IMR-90 (cell line): ENCODE data around the gene U2SURP. TPM values are rescaled to one million over a fixed set of nuclear protein-coding genes. Genes with fewer than 3 reads are reported as not detected.

Experiments
- ATAC-seq: fragments of 200-7000 bp; cut with Tn5 transposase; 2 replicates; pipeline ENCODE4 v1.9.1; 2020; ENCODE audit warnings: low read depth, mild to moderate bottlenecking, moderate library complexity
- BruUV-seq: library from RNA; stranded (reverse); fragments of 400-500 nt; replicated peaks from 2 replicates; lab custom pipeline; 2021; lab: Mats Ljungman, UMichigan
- CTCF ChIA-PET: fragments of 300-600 bp; formaldehyde crosslinking; extraction: SDS; loops from one replicate; lab custom pipeline; 2021; ENCODE audit warnings: antibody characterized with exemption; lab: Yijun Ruan, JAX
- POLR2A ChIA-PET: fragments of 300-600 bp; sonication (Branson Sonifier 250); formaldehyde crosslinking; loops from one replicate; lab custom pipeline; 2022; ENCODE audit warnings: antibody characterized with exemption; ENCODE audit not compliant: unreplicated experiment; lab: Charles Lee
- DNase-seq: peaks from one replicate; pipeline ENCODE4 v3.0.0; 2013
- H2AFZ ChIP-seq: replicated peaks from 2 replicates; pipeline ENCODE3; 2013; ENCODE audit warnings: low read length, mild to moderate bottlenecking; ENCODE audit not compliant: poor library complexity
- H2AK5ac ChIP-seq: 2 replicates; pipeline ENCODE4 v1.6.1; 2013; ENCODE audit warnings: low read depth, low read length, inconsistent platforms
- H2AK9ac ChIP-seq: replicated peaks from 2 replicates; pipeline ENCODE3; 2013; ENCODE audit warnings: mild to moderate bottlenecking, low read depth, low read length, moderate library complexity; ENCODE audit not compliant: poor library complexity
- H2BK120ac ChIP-seq: 2 replicates; pipeline ENCODE4 v1.6.1; 2013; ENCODE audit warnings: low read depth, low read length, inconsistent platforms
- H2BK15ac ChIP-seq: 3 replicates; pipeline ENCODE4 v1.6.1; 2013; ENCODE audit warnings: low read depth, low read length, inconsistent platforms
- H2BK20ac ChIP-seq: 2 replicates; pipeline ENCODE4 v1.6.1; 2013; ENCODE audit warnings: low read depth, mild to moderate bottlenecking, inconsistent platforms, low read length, moderate library complexity
- H2BK5ac ChIP-seq: 2 replicates; pipeline ENCODE4 v1.6.1; 2013; ENCODE audit warnings: mild to moderate bottlenecking, low read depth, low read length, inconsistent platforms; ENCODE audit not compliant: poor library complexity, severe bottlenecking
- H3K14ac ChIP-seq: replicated peaks from 2 replicates; pipeline ENCODE4 v1.6.1; 2013; ENCODE audit warnings: low read depth, low read length, inconsistent platforms
- H3K18ac ChIP-seq: 2 replicates; pipeline ENCODE4 v1.6.1; 2013; ENCODE audit warnings: low read depth, low read length, control low read depth
- H3K23ac ChIP-seq: 2 replicates; pipeline ENCODE4 v1.6.1; 2013; ENCODE audit warnings: low read depth, low read length, inconsistent platforms
- H3K27ac ChIP-seq: 2 replicates; pipeline ENCODE4 v1.5.1; 2013; ENCODE audit warnings: mild to moderate bottlenecking, control low read depth, low read length; ENCODE audit not compliant: insufficient read depth
- H3K27me3 ChIP-seq: 2 replicates; pipeline ENCODE4 v1.6.1; 2013; ENCODE audit warnings: low read length; ENCODE audit not compliant: control insufficient read depth, insufficient read depth
- H3K36me3 ChIP-seq: 2 replicates; pipeline ENCODE4 v1.6.1; 2013; ENCODE audit warnings: low read length, mixed read lengths; ENCODE audit not compliant: control insufficient read depth, insufficient read depth
- H3K4ac ChIP-seq: 2 replicates; pipeline ENCODE4 v1.6.1; 2013; ENCODE audit warnings: low read depth, low read length, inconsistent platforms
- H3K4me1 ChIP-seq: 2 replicates; pipeline ENCODE4 v1.6.1; 2013; ENCODE audit warnings: low read length, mixed read lengths; ENCODE audit not compliant: control insufficient read depth, insufficient read depth
- H3K4me2 ChIP-seq: 2 replicates; pipeline ENCODE4 v1.6.1; 2013; ENCODE audit warnings: low read depth, mild to moderate bottlenecking, control low read depth, low read length, moderate library complexity
- H3K4me3 ChIP-seq: 2 replicates; pipeline ENCODE4 v1.5.1; 2013; ENCODE audit warnings: low read depth, mild to moderate bottlenecking, control low read depth, low read length, moderate library complexity; ENCODE audit not compliant: insufficient read depth
- H3K56ac ChIP-seq: 2 replicates; pipeline ENCODE4 v1.6.1; 2013; ENCODE audit warnings: low read length, inconsistent platforms; ENCODE audit not compliant: insufficient read depth; ENCODE audit errors: extremely low read depth
- H3K79me1 ChIP-seq, 2 experiments: 2 replicates each; pipeline ENCODE4 v1.6.1; 2013; ENCODE audit warnings: low read length in 2 of 2, inconsistent platforms in 1 of 2, low read depth in 1 of 2
- H3K9ac ChIP-seq: 2 replicates; pipeline ENCODE4 v1.6.1; 2013; ENCODE audit warnings: low read depth, low read length, control low read depth
- H3K9me1 ChIP-seq: 2 replicates; pipeline ENCODE4 v1.6.1; 2013; ENCODE audit warnings: low read length, inconsistent platforms; ENCODE audit not compliant: insufficient read depth
- H3K9me3 ChIP-seq: 2 replicates; pipeline ENCODE4 v1.6.1; 2013; ENCODE audit warnings: low read length; ENCODE audit not compliant: control insufficient read depth, insufficient read depth
- H4K20me1 ChIP-seq: 2 replicates; pipeline ENCODE4 v1.6.1; 2013; ENCODE audit warnings: low read length, inconsistent platforms; ENCODE audit not compliant: insufficient read depth
- H4K5ac ChIP-seq: 2 replicates; pipeline ENCODE4 v1.6.1; 2013; ENCODE audit warnings: mild to moderate bottlenecking, low read depth, low read length, control low read depth
- H4K8ac ChIP-seq, 2 experiments: 2 replicates each; pipeline ENCODE4 v1.6.1; 2013; ENCODE audit warnings: low read depth in 2 of 2, low read length in 2 of 2, control low read depth in 1 of 2, inconsistent platforms in 1 of 2
- H4K91ac ChIP-seq: 2 replicates; pipeline ENCODE4 v1.6.1; 2013; ENCODE audit warnings: low read depth, low read length, inconsistent platforms; ENCODE audit not compliant: insufficient read depth
- CEBPB ChIP-seq: IDR thresholded peaks from 2 replicates; pipeline ENCODE4 v1.6.1; 2012; ENCODE audit warnings: low read depth, low read length, improper control_type of control experiment
- FOS ChIP-seq: fragments of 150-350 bp; IDR thresholded peaks from 2 replicates; pipeline ENCODE4 v1.6.1; 2016; ENCODE audit warnings: low read depth, low read length
- MAFK ChIP-seq: IDR thresholded peaks from 2 replicates; pipeline ENCODE4 v1.6.1; 2012; ENCODE audit warnings: low read depth, low read length, improper control_type of control experiment
- POLR2A ChIP-seq: IDR thresholded peaks from 2 replicates; pipeline ENCODE4 v1.6.1; 2012; ENCODE audit warnings: mild to moderate bottlenecking, low read depth, low read length
- RAD21 ChIP-seq: IDR thresholded peaks from 2 replicates; pipeline ENCODE4 v1.6.1; 2012; ENCODE audit warnings: low read length, improper control_type of control experiment
- RCOR1 ChIP-seq: IDR thresholded peaks from 2 replicates; pipeline ENCODE4 v1.6.1; 2012; ENCODE audit warnings: mild to moderate bottlenecking, low read length, improper control_type of control experiment; ENCODE audit not compliant: insufficient replicate concordance
- RFX5 ChIP-seq: IDR thresholded peaks from 2 replicates; pipeline ENCODE4 v1.8.0; 2012; ENCODE audit warnings: low read depth, mild to moderate bottlenecking, low read length, moderate library complexity
- WGBS, 2 experiments: methylation state at CpG; one replicate each; pipeline versions ENCODE4 v1.1.5 to v1.1.7; 2013; ENCODE audit warnings: missing lambda C conversion rate in 2 of 2; ENCODE audit not compliant: insufficient read length in 1 of 2; ENCODE audit errors: extremely low coverage in 2 of 2; 5-methylcytosine and 5-hydroxymethylcytosine counted together
- dilution Hi-C: fragments of 300-500 bp; cut with HindIII; formaldehyde crosslinking; loops from one replicate; pipeline ENCODE4 v1.14.3; 2018; ENCODE audit warnings: low sequenced_read_pairs; ENCODE audit not compliant: unreplicated experiment
- in situ Hi-C: fragments of 300-500 bp; cut with MboI; formaldehyde crosslinking; loops from 3 replicates; pipeline ENCODE4 v1.14.3; 2019; ENCODE audit warnings: low sequenced_read_pairs, inconsistent platforms, mixed read lengths
- intact Hi-C: fragments of 100-400 bp; cut with micrococcal nuclease; formaldehyde crosslinking; loops from 2 replicates; pipeline ENCODE4 v1.10.0; 2022
- polyA plus RNA-seq, 3 experiments: library from polyadenylated mRNA; depleted of rRNA; stranded (reverse); fragments of >200 nt; gene quantifications; 2 replicates each; pipeline ENCODE4 v1.2.3, GENCODE V29; 2012; ENCODE audit warnings: low replicate concordance in 1 of 3
- total RNA-seq: library from RNA; depleted of rRNA; stranded (reverse); fragments of >200 nt; gene quantifications from 2 replicates; pipeline ENCODE4 v1.2.3, GENCODE V29; 2012
- TF ChIP-seq, protein P1 (sequence below): fragments of 150-350 bp; IDR thresholded peaks from 2 replicates; pipeline ENCODE4 v1.6.1; 2016; ENCODE audit warnings: low read depth, mild to moderate bottlenecking, low read length, moderate library complexity, borderline replicate concordance

U2SURP gene
- total and polyA plus RNA-seq, 2 of the 4 experiments (the other 2 are of a cell fraction) = 24.8 to 29.4 TPM

- TF ChIP-seq, protein P1, sequence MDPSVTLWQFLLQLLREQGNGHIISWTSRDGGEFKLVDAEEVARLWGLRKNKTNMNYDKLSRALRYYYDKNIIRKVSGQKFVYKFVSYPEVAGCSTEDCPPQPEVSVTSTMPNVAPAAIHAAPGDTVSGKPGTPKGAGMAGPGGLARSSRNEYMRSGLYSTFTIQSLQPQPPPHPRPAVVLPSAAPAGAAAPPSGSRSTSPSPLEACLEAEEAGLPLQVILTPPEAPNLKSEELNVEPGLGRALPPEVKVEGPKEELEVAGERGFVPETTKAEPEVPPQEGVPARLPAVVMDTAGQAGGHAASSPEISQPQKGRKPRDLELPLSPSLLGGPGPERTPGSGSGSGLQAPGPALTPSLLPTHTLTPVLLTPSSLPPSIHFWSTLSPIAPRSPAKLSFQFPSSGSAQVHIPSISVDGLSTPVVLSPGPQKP = no peak
- TF ChIP-seq FOS (no peak), RFX5 (no peak), RAD21 (no peak), CEBPB (no peak), POLR2A (no peak), RCOR1 (no peak), MAFK (no peak)
- DNase-seq = no peak
- Histone ChIP-seq H3K9ac (no peak overlapping the region), H2BK120ac (no peak overlapping the region), H4K20me1 (no peaks in the 10 kb centered on the region), H3K4me3 (0 out of 2 replicates have a peak overlapping the region, but pooled peaks have one; percentile 2), H2BK15ac (no peak overlapping the region), H3K36me3 (no peaks in the 10 kb centered on the region), H2AK5ac (no peak overlapping the region), H2BK5ac (no peak overlapping the region), H3K27me3 (peaks cover 52% of the 10 kb centered on the region), H3K23ac (no peak overlapping the region), H2AFZ (peak overlapping the region; percentile 76), H4K8ac (no peak overlapping the region), H3K79me1 (no peaks in the 10 kb centered on the region), H3K56ac (no peak overlapping the region), H3K4me2 (peak overlapping the region; percentile 13; the same call in 1 of the 2 replicates), H3K27ac (no peak overlapping the region), H3K14ac (no peak overlapping the region), H3K9me1 (no peaks in the 10 kb centered on the region; the same call in 1 of the 2 replicates), H4K5ac (no peak overlapping the region), H4K91ac (no peak overlapping the region), H2AK9ac (peak overlapping the region; percentile 46), H3K9me3 (peaks cover 2% of the 10 kb centered on the region; the same call in 1 of the 2 replicates), H2BK20ac (no peak overlapping the region), H3K4ac (no peak overlapping the region), H3K4me1 (0 out of 2 replicates have a peak, but pooled peaks cover 2% of the 10 kb centered on the region), H3K18ac (no peak overlapping the region)
- 63% methylated on average over 51 of the region's 63 CpGs; no CpG with 5 or more reads in 1 of the 2 experiments for WGBS, 2 experiments
- in situ Hi-C loops = no loop called here
- POLR2A ChIA-PET = interaction anchor here (0.5 kb wide), 1 partner anchor 83 kb away, joined by 6 read pairs; no protein-coding TSS in a partner anchor
- no peak for ATAC-seq
- dilution Hi-C loops = no loop called here
- intact Hi-C loops = no loop called here
- no TSS peak for BruUV-seq
- CTCF ChIA-PET = no interaction called here
Observed at GRCh38 chr3:142962520-142963233, 38.7 kb upstream of the U2SURP start.
